ENCODE data around the gene ATP5PD. TPM values are rescaled to one million over a fixed set of nuclear protein-coding genes. Genes with fewer than 3 reads are reported as not detected.

Gene ATP5PD
- total and polyA plus RNA-seq, 2 of the 8 experiments (the other 6 are each of a cell fraction or from before 2014, with no cell fraction given) = 335 to 407 TPM

DNA sequence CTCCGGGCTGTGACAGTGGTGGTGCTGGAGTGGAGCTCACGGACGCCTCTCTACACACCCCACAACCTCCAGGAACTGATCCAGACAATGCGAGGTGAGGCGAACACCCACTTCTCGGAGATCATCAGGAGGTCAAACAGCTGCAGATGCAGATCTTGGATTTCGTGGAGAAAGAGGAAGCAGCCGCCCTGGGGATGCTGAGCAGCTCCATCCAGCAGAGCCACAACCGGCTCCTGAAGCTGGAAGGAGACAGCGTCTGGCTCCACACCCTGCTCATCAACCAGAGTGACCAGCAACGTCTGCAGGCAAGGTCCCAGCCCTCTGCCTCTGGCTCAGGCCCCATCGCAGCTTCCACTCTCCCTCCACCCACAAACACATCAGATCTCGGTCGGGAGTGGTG is 27.8 kb upstream of the ATP5PD start (continued):
- TF ChIP-seq, protein P1, sequence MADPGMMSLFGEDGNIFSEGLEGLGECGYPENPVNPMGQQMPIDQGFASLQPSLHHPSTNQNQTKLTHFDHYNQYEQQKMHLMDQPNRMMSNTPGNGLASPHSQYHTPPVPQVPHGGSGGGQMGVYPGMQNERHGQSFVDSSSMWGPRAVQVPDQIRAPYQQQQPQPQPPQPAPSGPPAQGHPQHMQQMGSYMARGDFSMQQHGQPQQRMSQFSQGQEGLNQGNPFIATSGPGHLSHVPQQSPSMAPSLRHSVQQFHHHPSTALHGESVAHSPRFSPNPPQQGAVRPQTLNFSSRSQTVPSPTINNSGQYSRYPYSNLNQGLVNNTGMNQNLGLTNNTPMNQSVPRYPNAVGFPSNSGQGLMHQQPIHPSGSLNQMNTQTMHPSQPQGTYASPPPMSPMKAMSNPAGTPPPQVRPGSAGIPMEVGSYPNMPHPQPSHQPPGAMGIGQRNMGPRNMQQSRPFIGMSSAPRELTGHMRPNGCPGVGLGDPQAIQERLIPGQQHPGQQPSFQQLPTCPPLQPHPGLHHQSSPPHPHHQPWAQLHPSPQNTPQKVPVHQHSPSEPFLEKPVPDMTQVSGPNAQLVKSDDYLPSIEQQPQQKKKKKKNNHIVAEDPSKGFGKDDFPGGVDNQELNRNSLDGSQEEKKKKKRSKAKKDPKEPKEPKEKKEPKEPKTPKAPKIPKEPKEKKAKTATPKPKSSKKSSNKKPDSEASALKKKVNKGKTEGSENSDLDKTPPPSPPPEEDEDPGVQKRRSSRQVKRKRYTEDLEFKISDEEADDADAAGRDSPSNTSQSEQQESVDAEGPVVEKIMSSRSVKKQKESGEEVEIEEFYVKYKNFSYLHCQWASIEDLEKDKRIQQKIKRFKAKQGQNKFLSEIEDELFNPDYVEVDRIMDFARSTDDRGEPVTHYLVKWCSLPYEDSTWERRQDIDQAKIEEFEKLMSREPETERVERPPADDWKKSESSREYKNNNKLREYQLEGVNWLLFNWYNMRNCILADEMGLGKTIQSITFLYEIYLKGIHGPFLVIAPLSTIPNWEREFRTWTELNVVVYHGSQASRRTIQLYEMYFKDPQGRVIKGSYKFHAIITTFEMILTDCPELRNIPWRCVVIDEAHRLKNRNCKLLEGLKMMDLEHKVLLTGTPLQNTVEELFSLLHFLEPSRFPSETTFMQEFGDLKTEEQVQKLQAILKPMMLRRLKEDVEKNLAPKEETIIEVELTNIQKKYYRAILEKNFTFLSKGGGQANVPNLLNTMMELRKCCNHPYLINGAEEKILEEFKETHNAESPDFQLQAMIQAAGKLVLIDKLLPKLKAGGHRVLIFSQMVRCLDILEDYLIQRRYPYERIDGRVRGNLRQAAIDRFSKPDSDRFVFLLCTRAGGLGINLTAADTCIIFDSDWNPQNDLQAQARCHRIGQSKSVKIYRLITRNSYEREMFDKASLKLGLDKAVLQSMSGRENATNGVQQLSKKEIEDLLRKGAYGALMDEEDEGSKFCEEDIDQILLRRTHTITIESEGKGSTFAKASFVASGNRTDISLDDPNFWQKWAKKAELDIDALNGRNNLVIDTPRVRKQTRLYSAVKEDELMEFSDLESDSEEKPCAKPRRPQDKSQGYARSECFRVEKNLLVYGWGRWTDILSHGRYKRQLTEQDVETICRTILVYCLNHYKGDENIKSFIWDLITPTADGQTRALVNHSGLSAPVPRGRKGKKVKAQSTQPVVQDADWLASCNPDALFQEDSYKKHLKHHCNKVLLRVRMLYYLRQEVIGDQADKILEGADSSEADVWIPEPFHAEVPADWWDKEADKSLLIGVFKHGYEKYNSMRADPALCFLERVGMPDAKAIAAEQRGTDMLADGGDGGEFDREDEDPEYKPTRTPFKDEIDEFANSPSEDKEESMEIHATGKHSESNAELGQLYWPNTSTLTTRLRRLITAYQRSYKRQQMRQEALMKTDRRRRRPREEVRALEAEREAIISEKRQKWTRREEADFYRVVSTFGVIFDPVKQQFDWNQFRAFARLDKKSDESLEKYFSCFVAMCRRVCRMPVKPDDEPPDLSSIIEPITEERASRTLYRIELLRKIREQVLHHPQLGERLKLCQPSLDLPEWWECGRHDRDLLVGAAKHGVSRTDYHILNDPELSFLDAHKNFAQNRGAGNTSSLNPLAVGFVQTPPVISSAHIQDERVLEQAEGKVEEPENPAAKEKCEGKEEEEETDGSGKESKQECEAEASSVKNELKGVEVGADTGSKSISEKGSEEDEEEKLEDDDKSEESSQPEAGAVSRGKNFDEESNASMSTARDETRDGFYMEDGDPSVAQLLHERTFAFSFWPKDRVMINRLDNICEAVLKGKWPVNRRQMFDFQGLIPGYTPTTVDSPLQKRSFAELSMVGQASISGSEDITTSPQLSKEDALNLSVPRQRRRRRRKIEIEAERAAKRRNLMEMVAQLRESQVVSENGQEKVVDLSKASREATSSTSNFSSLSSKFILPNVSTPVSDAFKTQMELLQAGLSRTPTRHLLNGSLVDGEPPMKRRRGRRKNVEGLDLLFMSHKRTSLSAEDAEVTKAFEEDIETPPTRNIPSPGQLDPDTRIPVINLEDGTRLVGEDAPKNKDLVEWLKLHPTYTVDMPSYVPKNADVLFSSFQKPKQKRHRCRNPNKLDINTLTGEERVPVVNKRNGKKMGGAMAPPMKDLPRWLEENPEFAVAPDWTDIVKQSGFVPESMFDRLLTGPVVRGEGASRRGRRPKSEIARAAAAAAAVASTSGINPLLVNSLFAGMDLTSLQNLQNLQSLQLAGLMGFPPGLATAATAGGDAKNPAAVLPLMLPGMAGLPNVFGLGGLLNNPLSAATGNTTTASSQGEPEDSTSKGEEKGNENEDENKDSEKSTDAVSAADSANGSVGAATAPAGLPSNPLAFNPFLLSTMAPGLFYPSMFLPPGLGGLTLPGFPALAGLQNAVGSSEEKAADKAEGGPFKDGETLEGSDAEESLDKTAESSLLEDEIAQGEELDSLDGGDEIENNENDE (IDR thresholded peaks at IDR 0.05; ENCODE audit: insufficient replicate concordance, low read length) = no peak
- no peak for TF ChIP-seq CBX8 (IDR thresholded peaks at IDR 0.05; ENCODE audit: borderline replicate concordance, low read depth, low read length)
- TF ChIP-seq TAF1 (IDR thresholded peaks at IDR 0.05; ENCODE audit: low read depth, low read length) = no peak
